GM12892 (cell line): Measurements from ENCODE around the gene CHAC1.

Source experiments
- POLR2A ChIP-seq: IDR thresholded peaks from 2 replicates; pipeline ENCODE4 v1.6.1; 2011; ENCODE audit warnings: low read depth, low read length, control low read depth
- POLR2AphosphoS5 ChIP-seq: IDR thresholded peaks from 2 replicates; pipeline ENCODE4 v1.6.1; 2011; ENCODE audit warnings: low read depth, low read length, control low read depth

GRCh38 chr15:40912478-40912877 lies 40.8 kb upstream of the CHAC1 start:
- no peak for TF ChIP-seq POLR2AphosphoS5
- TF ChIP-seq POLR2A, result no peak
